ENCODE measurements around the gene ZXDC.

The ZXDC gene

GRCh38 chr3:126483321-126483761 is 7.7 kb upstream of the ZXDC start:
- TF ChIP-seq ZFX (IDR thresholded peaks at IDR 0.05) (no peak), CTCF (conservative IDR thresholded peaks at IDR 0.05) (no peak)
- no peak overlapping the region for H3K27ac ChIP-seq

GRCh38 chr3:126482503-126483255 is 7.0 kb upstream of the ZXDC start:
- no peak overlapping the region for H3K27ac ChIP-seq
- TF ChIP-seq CTCF (conservative IDR thresholded peaks at IDR 0.05): no peak
- no peak for TF ChIP-seq ZFX (IDR thresholded peaks at IDR 0.05)

DNA sequence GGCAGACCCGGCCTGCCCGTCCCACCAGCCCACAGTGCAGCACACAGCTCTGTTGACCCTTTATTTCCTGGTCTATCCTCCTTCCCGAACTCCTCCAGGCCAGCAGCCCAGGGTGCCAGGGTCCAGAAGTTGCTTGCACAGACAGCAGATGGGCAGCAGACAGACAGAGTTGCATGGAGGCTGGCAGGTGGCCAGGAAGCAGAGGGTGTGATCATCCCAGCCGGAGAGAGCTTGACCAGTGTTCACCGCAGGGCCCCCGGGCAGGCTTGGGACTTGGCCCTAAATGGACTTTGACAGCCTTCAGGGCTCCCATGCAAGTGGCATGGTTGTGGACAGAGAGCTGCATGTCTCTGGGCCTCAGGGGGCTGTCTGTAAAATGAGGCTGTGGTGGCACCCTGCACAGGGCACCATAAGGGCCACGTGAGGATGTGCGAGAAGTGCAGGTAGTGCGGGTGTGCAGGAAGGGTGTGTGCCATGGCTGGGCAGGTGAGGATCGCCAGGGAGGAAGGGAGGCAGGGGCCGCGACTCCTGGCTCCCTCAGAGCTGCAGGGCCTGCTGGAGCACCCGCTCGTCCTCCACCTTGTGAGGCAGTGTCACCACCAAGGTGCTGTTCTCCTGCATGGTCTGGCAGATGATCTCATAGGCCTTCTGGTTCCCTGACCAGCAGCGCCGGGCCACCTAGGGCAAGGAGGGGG is 6.3 kb upstream of the ZXDC start:
- no peak for TF ChIP-seq CTCF (conservative IDR thresholded peaks at IDR 0.05)
- no peak for TF ChIP-seq ZFX (IDR thresholded peaks at IDR 0.05)
- H3K27ac ChIP-seq: no peak overlapping the region

DNA sequence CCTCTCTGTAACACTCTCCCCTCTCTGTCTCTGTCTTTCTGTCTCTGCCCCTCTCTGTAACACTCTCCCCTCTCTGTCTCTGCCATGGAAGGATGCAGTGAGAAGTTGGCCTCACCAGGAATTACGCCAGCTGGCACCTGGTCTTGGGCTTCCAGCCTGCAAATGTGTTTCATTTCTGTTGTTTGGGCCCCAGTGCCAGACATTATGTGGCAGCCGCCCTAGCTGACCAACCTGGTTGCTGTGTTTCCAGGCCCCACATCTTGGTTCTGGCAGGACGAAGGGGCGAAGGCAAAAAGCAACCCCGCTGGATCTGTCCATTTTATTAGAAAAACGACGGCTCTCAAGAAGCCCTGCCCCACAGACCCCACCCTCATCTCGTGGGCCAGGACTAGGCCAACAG is 5.2 kb upstream of the ZXDC start:
- TF ChIP-seq ZFX (IDR thresholded peaks at IDR 0.05): no peak
- H3K27ac ChIP-seq: no peak overlapping the region

DNA sequence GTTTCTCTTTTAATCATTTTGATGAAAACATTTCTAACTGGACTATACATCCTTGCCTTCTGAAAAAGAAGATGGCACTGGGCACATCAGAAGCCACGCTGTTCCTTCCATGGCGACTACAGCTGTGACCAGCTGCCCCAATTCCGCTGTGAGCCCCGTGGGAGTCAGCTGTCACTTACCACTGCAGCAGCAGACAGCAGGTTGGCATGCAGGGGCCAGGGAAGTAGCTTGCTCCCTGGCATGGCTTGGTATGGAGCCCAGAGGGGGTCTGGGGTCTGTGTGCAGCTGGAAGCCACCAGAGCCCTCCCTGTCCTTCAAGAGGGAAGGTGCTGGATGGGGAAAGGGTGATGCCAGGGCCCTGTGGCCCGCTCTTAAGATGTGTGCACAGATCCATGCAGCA is 4.5 kb upstream of the ZXDC start:
- TF ChIP-seq CTCF (conservative IDR thresholded peaks at IDR 0.05) (no peak), ZFX (IDR thresholded peaks at IDR 0.05) (no peak)
- no peak overlapping the region for H3K27ac ChIP-seq

GRCh38 chr3:126479642-126480041 is 4.0 kb upstream of the ZXDC start:
- TF ChIP-seq CTCF (conservative IDR thresholded peaks at IDR 0.05) (no peak), ZFX (IDR thresholded peaks at IDR 0.05) (no peak)
- no peak overlapping the region for H3K27ac ChIP-seq

DNA sequence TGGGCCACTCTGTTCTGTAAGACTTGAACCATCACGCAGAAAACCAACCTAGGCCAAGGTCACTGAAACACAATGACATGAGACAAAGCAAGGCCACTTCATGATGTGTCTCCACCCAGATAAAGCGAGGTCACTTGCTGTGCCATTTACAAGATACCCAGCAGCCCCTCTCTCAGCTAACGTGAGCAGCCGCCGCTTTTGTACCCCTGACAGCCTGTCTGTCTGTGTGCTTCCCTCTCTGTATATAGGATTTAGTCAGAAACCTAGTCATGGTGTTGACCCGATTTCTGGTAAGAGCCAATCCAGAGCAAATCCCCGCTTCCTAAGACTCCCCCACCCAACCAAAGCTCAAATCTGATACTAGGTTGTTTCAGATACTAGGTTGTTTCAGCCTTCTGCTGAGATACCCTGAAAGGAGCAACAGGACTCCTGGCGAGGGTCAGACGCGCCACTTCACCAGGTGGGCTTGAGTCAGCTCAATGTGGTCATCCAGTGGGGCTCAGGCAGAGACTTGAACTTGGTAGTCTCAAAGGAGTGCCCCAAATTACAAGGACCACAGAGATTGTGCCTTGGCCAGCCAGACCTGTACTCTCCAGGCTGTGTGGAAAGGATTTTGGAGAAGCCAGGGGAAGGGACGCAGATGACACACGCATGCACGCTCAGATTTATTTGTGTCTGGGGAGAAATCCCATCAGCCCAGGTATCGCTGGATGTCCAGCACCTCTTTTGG is 3.1 kb upstream of the ZXDC start:
- H3K27ac ChIP-seq: no peak overlapping the region
- TF ChIP-seq ZFX (IDR thresholded peaks at IDR 0.05) (no peak), CTCF (conservative IDR thresholded peaks at IDR 0.05) (no peak)

Data from C4-2B (cell line).